HAP-1 (cell line): ENCODE data around the gene STK40.

Experiments used
- DNase-seq, 2 experiments: peaks; one replicate each; pipeline ENCODE4 v3.0.0-alpha.2; 2016 to 2020; ENCODE audit warnings: low spot score in 2 of 2
- H3K27me3 ChIP-seq: fragments of 250-450 bp; sonication (Bioruptor Pico); 2 replicates; pipeline ENCODE4 v1.5.1; 2020; ENCODE audit warnings: low read depth, mild to moderate bottlenecking, moderate library complexity
- H3K36me3 ChIP-seq: fragments of 250-450 bp; sonication (Bioruptor Pico); replicated peaks from 2 replicates; pipeline ENCODE4 v1.5.1; 2020; ENCODE audit warnings: mild to moderate bottlenecking
- H3K4me1 ChIP-seq: fragments of 250-450 bp; sonication (Bioruptor Pico); 2 replicates; pipeline ENCODE4 v1.5.1; 2020; ENCODE audit warnings: mild to moderate bottlenecking
- H3K4me3 ChIP-seq: fragments of 250-450 bp; sonication (Bioruptor Pico); 2 replicates; pipeline ENCODE4 v1.5.1; 2020; ENCODE audit warnings: mild to moderate bottlenecking, moderate library complexity
- H3K9me3 ChIP-seq: fragments of 250-450 bp; sonication (Bioruptor Pico); 2 replicates; pipeline ENCODE4 v1.5.1; 2020; ENCODE audit warnings: mild to moderate bottlenecking, moderate library complexity
- in situ Hi-C: fragments of 300-500 bp; cut with MboI; formaldehyde crosslinking; loops from 3 replicates; pipeline ENCODE4 v1.14.3; 2020; ENCODE audit warnings: low sequenced_read_pairs, inconsistent platforms, mixed read lengths

Gene STK40

GRCh38 chr1:36301220-36301619 lies 84.5 kb downstream of the STK40 start:
- no peaks in the 10 kb centered on the region for H3K9me3 ChIP-seq
- no peak for DNase-seq
- in situ Hi-C loops: no loop called here
- peaks cover 72% of the 10 kb centered on the region for H3K36me3 ChIP-seq
- H3K4me1 ChIP-seq: peaks cover 2% of the 10 kb centered on the region; the same call in 1 of the 2 replicates
- no peak overlapping the region for H3K4me3 ChIP-seq
- no peaks in the 10 kb centered on the region for H3K27me3 ChIP-seq

GRCh38 chr1:36300526-36300925 lies 85.2 kb downstream of the STK40 start:
- Histone ChIP-seq H3K27me3 (no peaks in the 10 kb centered on the region), H3K36me3 (peaks cover 76% of the 10 kb centered on the region), H3K4me3 (no peak overlapping the region), H3K9me3 (no peaks in the 10 kb centered on the region), H3K4me1 (no peaks in the 10 kb centered on the region)
- in situ Hi-C loops: no loop called here
- no peak for DNase-seq

GRCh38 chr1:36298640-36299039 lies 87.1 kb downstream of the STK40 start:
- H3K4me3 ChIP-seq: no peak overlapping the region
- in situ Hi-C loops: no loop called here
- H3K4me1 ChIP-seq: no peaks in the 10 kb centered on the region
- no peaks in the 10 kb centered on the region for H3K27me3 ChIP-seq
- H3K36me3 ChIP-seq: peaks cover 85% of the 10 kb centered on the region
- no peaks in the 10 kb centered on the region for H3K9me3 ChIP-seq
- no peak for DNase-seq

DNA sequence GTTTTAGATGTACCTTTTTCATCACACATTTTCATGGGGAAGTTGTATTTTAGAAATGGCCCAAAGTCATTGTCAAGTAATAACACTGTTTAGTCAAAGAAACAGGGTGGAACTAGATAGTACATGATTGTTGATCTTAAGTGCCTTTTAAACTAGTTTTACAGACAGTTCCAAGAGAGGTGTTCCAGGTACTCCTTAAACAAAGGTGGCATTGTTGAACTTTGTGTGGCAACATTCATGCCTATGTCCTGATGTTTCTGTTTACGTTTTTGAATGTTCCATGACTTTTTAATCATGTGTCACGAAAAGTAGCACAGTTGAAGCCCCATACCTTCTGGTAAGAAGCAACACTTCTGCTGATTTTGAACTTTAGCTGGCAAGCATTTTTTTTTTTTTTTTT lies 88.7 kb downstream of the STK40 start:
- in situ Hi-C loops: no loop called here
- Histone ChIP-seq H3K4me3 (no peak overlapping the region), H3K4me1 (no peaks in the 10 kb centered on the region), H3K27me3 (no peaks in the 10 kb centered on the region), H3K36me3 (peaks cover 86% of the 10 kb centered on the region), H3K9me3 (no peaks in the 10 kb centered on the region)
- no peak for DNase-seq

GRCh38 chr1:36295390-36295789 lies 90.3 kb downstream of the STK40 start:
- DNase-seq: no peak
- H3K36me3 ChIP-seq: peaks cover 84% of the 10 kb centered on the region
- no peaks in the 10 kb centered on the region for H3K27me3 ChIP-seq
- in situ Hi-C loops: no loop called here
- no peaks in the 10 kb centered on the region for H3K4me1 ChIP-seq
- no peaks in the 10 kb centered on the region for H3K9me3 ChIP-seq
- no peak overlapping the region for H3K4me3 ChIP-seq
